Right lobe of liver (tissue), 6 donors: Measurements from ENCODE around the gene USF2. TPM values are rescaled to one million over a fixed set of nuclear protein-coding genes. Genes with fewer than 3 reads are reported as not detected.
A peak's percentile ranks its signal among the peaks of the same experiment; 100 is the strongest.

Experiments
- ATAC-seq, 4 donors: fragments of 200-7000 bp; cut with Tn5 transposase; one replicate each; pipeline ENCODE4 v1.9.1; 2020; ENCODE audit warnings: mild to moderate bottlenecking in 4 of 4, moderate library complexity in 4 of 4
- DNase-seq, 3 donors: peaks; one replicate each; pipeline ENCODE4 v3.0.0-alpha.2; 2020
- H3K27ac ChIP-seq, 3 donors: fragments of 200-600 bp; one replicate each; pipeline ENCODE4 v1.8.0; 2022
- H3K27me3 ChIP-seq, 2 donors: fragments of 200-600 bp; one replicate each; pipeline ENCODE4 v1.8.0; 2022
- H3K36me3 ChIP-seq, 4 donors: fragments of 200-600 bp; sonication (generic) in 1 of 4; one replicate each; pipeline versions ENCODE4 v1.5.1 to v1.8.0; 2017 to 2022; ENCODE audit warnings: control low read depth in 1 of 4
- H3K4me1 ChIP-seq, 4 donors: fragments of 200-600 bp; sonication (generic) in 1 of 4; one replicate each; pipeline versions ENCODE4 v1.5.1 to v1.8.0; 2017 to 2022; ENCODE audit warnings: control low read depth in 1 of 4
- H3K4me3 ChIP-seq, 3 donors: fragments of 200-600 bp; one replicate each; pipeline ENCODE4 v1.8.0; 2022
- H3K9me3 ChIP-seq, 4 donors: fragments of 200-600 bp; sonication (generic) in 1 of 4; one replicate each; pipeline versions ENCODE4 v1.5.1 to v1.8.0; 2017 to 2022; ENCODE audit warnings: control low read depth in 1 of 4
- CTCF ChIP-seq, 4 donors: fragments of 200-600 bp in 3 of 4; fragments of 450-650 bp in 1 of 4; IDR thresholded peaks; one replicate each; pipeline versions ENCODE4 v1.5.1 to v1.8.0; 2016 to 2022; ENCODE audit warnings: antibody characterized with exemption in 4 of 4, mild to moderate bottlenecking in 2 of 4
- POLR2A ChIP-seq: fragments of 450-650 bp; IDR thresholded peaks from one replicate; pipeline ENCODE4 v1.6.1; 2017; ENCODE audit warnings: antibody characterized with exemption, mild to moderate bottlenecking
- WGBS: methylation state at CpG from one replicate; pipeline ENCODE4 v1.1.6; 2018; ENCODE audit warnings: low coverage, low lambda C conversion rate; ENCODE audit not compliant: insufficient coverage; ENCODE audit errors: missing lambda C conversion rate; 5-methylcytosine and 5-hydroxymethylcytosine counted together
- intact Hi-C, 2 donors: fragments of 100-400 bp; cut with DNase I; formaldehyde crosslinking; loops; one replicate each; pipeline versions ENCODE4 v1.11.2 to v1.14.1; 2022
- total RNA-seq, 6 experiments: library from RNA; depleted of rRNA in 2 of 6; stranded (reverse); fragments of >200 nt in 2 of 6; fragmentation: NEBNext Ultra II Directional in 3 of 6; extraction: Animal tissue kit (Norgen Biotek cat#: 25700) in 3 of 6; gene quantifications; one replicate each; pipeline versions ENCODE4 v1.1.0 to v1.2.4, GENCODE V29; 2016 to 2023
- donor health status: DM: no; HTN: yes; CAD: no.
- donor health status: DM: no; HTN: no; CAD: no.
- donor health status: DM: no; HTN: no; CAD: no.
- donor health status: DM: no; HTN: yes; CAD: no.
- donor health status: DM: no; HTN: yes; CAD: no.

Gene USF2
- total RNA-seq, 6 experiments from 2014 or later: 65.4 to 78.5 (median 75.7) TPM

- no peak for TF ChIP-seq CTCF (IDR thresholded peaks at IDR 0.05)
- TF ChIP-seq POLR2A: no peak
- no peaks in the 10 kb centered on the region for H3K36me3 ChIP-seq
- H3K9me3 ChIP-seq: no peaks in the 10 kb centered on the region
- no peak overlapping the region for H3K27ac ChIP-seq
- H3K27me3 ChIP-seq: no peaks in the 10 kb centered on the region
- 69% methylated on average over 8 of the region's 9 CpGs for WGBS
- no peak for DNase-seq
- intact Hi-C loops: no loop called here
- H3K4me3 ChIP-seq: no peak overlapping the region
- ATAC-seq: no peak
- no peaks in the 10 kb centered on the region for H3K4me1 ChIP-seq
Measured at GRCh38 chr19:35322014-35322413, 53.3 kb downstream of the USF2 start.

- ATAC-seq (peak in 3 of 4 donors; percentile 31 to 49 (median 43)), DNase-seq (no peak)
- H3K4me3 ChIP-seq: no peak overlapping the region
- TF ChIP-seq CTCF (IDR thresholded peaks at IDR 0.05) (peak in 3 of 4 donors; percentile 10 to 18 (median 17)), POLR2A (no peak)
- WGBS: 65% methylated on average over 4 of the region's 4 CpGs
- intact Hi-C loops: no loop called here
- H3K36me3 ChIP-seq: no peaks in the 10 kb centered on the region
- H3K4me1 ChIP-seq: no peaks in the 10 kb centered on the region
- no peaks in the 10 kb centered on the region for H3K9me3 ChIP-seq
- H3K27me3 ChIP-seq: no peaks in the 10 kb centered on the region
- no peak overlapping the region for H3K27ac ChIP-seq
Measured at GRCh38 chr19:35327642-35328041, 58.9 kb downstream of the USF2 start.

GRCh38 chr19:35328851-35329285, 60.1 kb downstream of the USF2 start, which contains the start of gene CD22:
CD22 (plus strand) TSS chr19:35329187; CDS start chr19:35332041, 2,854 bp downstream.
- Histone ChIP-seq H3K4me1 (no peaks in the 10 kb centered on the region), H3K36me3 (no peaks in the 10 kb centered on the region), H3K27ac (no peak within 1 kb of the TSS), H3K4me3 (no peak within 1 kb of the TSS), H3K27me3 (no peaks in the 10 kb centered on the region), H3K9me3 (no peaks in the 10 kb centered on the region)
- intact Hi-C loops: no loop called here
- DNase-seq (no peak), ATAC-seq (peak in 1 of 4 donors; percentile 25)
- 73% methylated on average over 9 of the region's 12 CpGs for WGBS
- no peak for TF ChIP-seq CTCF (IDR thresholded peaks at IDR 0.05)
- TF ChIP-seq POLR2A: no peak

GRCh38 chr19:35329323-35329722, 60.6 kb downstream of the USF2 start:
- TF ChIP-seq POLR2A (no peak), CTCF (IDR thresholded peaks at IDR 0.05) (no peak)
- no peak overlapping the region for H3K27ac ChIP-seq
- H3K9me3 ChIP-seq: no peaks in the 10 kb centered on the region
- peak in 1 of 4 donors; percentile 26 for ATAC-seq
- intact Hi-C loops: no loop called here
- 60% methylated on average over 1 of the region's 4 CpGs for WGBS
- H3K4me1 ChIP-seq: no peaks in the 10 kb centered on the region
- no peaks in the 10 kb centered on the region for H3K27me3 ChIP-seq
- no peaks in the 10 kb centered on the region for H3K36me3 ChIP-seq
- DNase-seq: no peak
- H3K4me3 ChIP-seq: no peak overlapping the region

Other genes starting within 250 kb of the USF2 start
- gene SCN1B, start 238.5 kb upstream of the USF2 start, total RNA-seq: 1 to 10 TPM; 2.6 to 4.9 (median 3.6) TPM
- 100 to 1,000 TPM; 285 to 486 (median 374) TPM for gene HPN, start 227.2 kb upstream of the USF2 start, total RNA-seq
- 1 to 10 TPM in 1 of 6 experiments, not detected in 5; 1.0 TPM for gene FXYD3, start 153.1 kb upstream of the USF2 start, total RNA-seq
- gene LGI4, start 133.9 kb upstream of the USF2 start, total RNA-seq: 1 to 10 TPM in 5 of 6 experiments, under 1 TPM in 1; 0.99 to 2.0 (median 1.5) TPM
- 100 to 1,000 TPM in 4 of 6 experiments, 10 to 100 TPM in 2; 38.9 to 263 (median 140) TPM for gene FXYD1, start 130.1 kb upstream of the USF2 start, total RNA-seq
- gene FXYD7, start 125.7 kb upstream of the USF2 start, total RNA-seq: under 1 TPM in 1 of 6 experiments, not detected in 5; 0.49 TPM
- 10 to 100 TPM in 4 of 6 experiments, 1 to 10 TPM in 2; 5.6 to 23.6 (median 14.2) TPM for gene FXYD5, start 114.2 kb upstream of the USF2 start, total RNA-seq
- gene FAM187B, start 40.2 kb upstream of the USF2 start, total RNA-seq: not detected
- gene LSR, start 20.0 kb upstream of the USF2 start, total RNA-seq: 100 to 1,000 TPM in 4 of 6 experiments, 10 to 100 TPM in 2; 96.6 to 138 (median 112) TPM
- gene HAMP, start 13.6 kb downstream of the USF2 start, total RNA-seq: 100 to 1,000 TPM in 2 of 6 experiments, 10 to 100 TPM in 3, under 1 TPM in 1; 0.86 to 146 (median 65.3) TPM
- gene MAG, start 23.2 kb downstream of the USF2 start, total RNA-seq: under 1 TPM in 1 of 6 experiments, not detected in 5; 0.40 TPM
- gene CD22, start 60.2 kb downstream of the USF2 start, total RNA-seq: 1 to 10 TPM in 3 of 6 experiments, under 1 TPM in 3; 0.39 to 1.3 (median 0.96) TPM
- gene FFAR1, start 78.9 kb downstream of the USF2 start, total RNA-seq: not detected
- under 1 TPM in 1 of 6 experiments, not detected in 5; 0.27 TPM for gene FFAR3, start 89.5 kb downstream of the USF2 start, total RNA-seq
- not detected for gene GPR42, start 102.1 kb downstream of the USF2 start, total RNA-seq
- gene FFAR2, start 179.3 kb downstream of the USF2 start, total RNA-seq: under 1 TPM in 3 of 6 experiments, not detected in 3; 0.30 to 0.64 (median 0.35) TPM
- gene KRTDAP, start 221.5 kb downstream of the USF2 start, total RNA-seq: not detected
- gene DMKN, start 244.7 kb downstream of the USF2 start, total RNA-seq: 1 to 10 TPM; 1.0 to 4.0 (median 2.0) TPM